Lung (tissue), 12 donors: ENCODE results near the gene FXR1. TPM values are rescaled to one million over a fixed set of nuclear protein-coding genes. Genes with fewer than 3 reads are reported as not detected.
A peak's percentile ranks its signal among the peaks of the same experiment; 100 is the strongest.

Experiments
- ATAC-seq: fragments of 200-7000 bp; cut with Tn5 transposase; one replicate; pipeline ENCODE4 v1.9.1; 2020; ENCODE audit warnings: moderate number of reproducible peaks; ENCODE audit not compliant: insufficient read depth, low FRiP score
- DNase-seq, 3 donors: peaks; one replicate each; pipeline ENCODE4 v3.0.0-alpha.2; 2013 to 2017
- H3K27ac ChIP-seq, 2 donors: one replicate each; pipeline ENCODE4 v1.5.1; 2013; ENCODE audit warnings: mild to moderate bottlenecking in 2 of 2, moderate library complexity in 2 of 2, control low read depth in 1 of 2, inconsistent platforms in 1 of 2, low read depth in 1 of 2, low read length in 1 of 2
- H3K27me3 ChIP-seq, 3 donors: one replicate each; pipeline ENCODE4 v1.5.1; 2013; ENCODE audit warnings: low read length in 2 of 3; ENCODE audit not compliant: control insufficient read depth in 3 of 3, insufficient read depth in 3 of 3
- H3K36me3 ChIP-seq, 4 donors: one replicate each; pipeline ENCODE4 v1.5.1; 2013; ENCODE audit warnings: low read length in 4 of 4, mild to moderate bottlenecking in 1 of 4, moderate library complexity in 1 of 4; ENCODE audit not compliant: control insufficient read depth in 4 of 4, insufficient read depth in 4 of 4
- H3K4me1 ChIP-seq, 5 donors: one replicate each; pipeline ENCODE4 v1.5.1; 2013; ENCODE audit warnings: low read length in 5 of 5, mild to moderate bottlenecking in 2 of 5, moderate library complexity in 1 of 5; ENCODE audit not compliant: control insufficient read depth in 5 of 5, insufficient read depth in 5 of 5
- H3K4me3 ChIP-seq: one replicate; pipeline ENCODE4 v1.5.1; 2013; ENCODE audit warnings: mild to moderate bottlenecking, control low read depth, moderate library complexity
- H3K9ac ChIP-seq, 2 donors: one replicate each; pipeline ENCODE4 v1.5.1; 2013; ENCODE audit warnings: low read length in 2 of 2, control low read depth in 1 of 2; ENCODE audit not compliant: insufficient read depth in 1 of 2
- H3K9me3 ChIP-seq, 4 donors: one replicate each; pipeline ENCODE4 v1.5.1; 2013; ENCODE audit warnings: low read length in 3 of 4, mild to moderate bottlenecking in 1 of 4, moderate library complexity in 1 of 4; ENCODE audit not compliant: control insufficient read depth in 4 of 4, insufficient read depth in 3 of 4
- CTCF ChIP-seq: IDR thresholded peaks from 2 replicates; pipeline ENCODE4 v1.5.1; 2012; ENCODE audit warnings: mild to moderate bottlenecking; ENCODE audit errors: control extremely low read depth, extremely low read depth
- WGBS, 2 donors: extraction: QIAGEN DNeasy Blood & Tissue Kit; methylation state at CpG; one replicate each; pipeline ENCODE4 v1.1.7; 2013; 5-methylcytosine and 5-hydroxymethylcytosine counted together
- polyA plus RNA-seq, 2 donors: library from polyadenylated mRNA; stranded (reverse); fragments of 200-250 nt; gene quantifications; one replicate each; pipeline ENCODE4 v1.2.1, GENCODE V29; 2013
- total RNA-seq, 2 donors: library from RNA; depleted of rRNA in 1 of 2; stranded (reverse); fragments of >200 nt in 1 of 2; gene quantifications; one replicate each; pipeline ENCODE4 v1.2.1, GENCODE V29; 2014 to 2021
- donor health status: control.
- donor health status: control.
- donor health status: Bipolar disorder and iron deficiency.
- donor health status: healthy.
- donor health status: DM: yes; HTN: yes; CAD: no.

FXR1 gene
- total and polyA plus RNA-seq, 4 donors = 45.7 to 315 (median 63.3) TPM

GRCh38 chr3:180888992-180889560, 23.4 kb upstream of the FXR1 start:
- H3K27me3 ChIP-seq = no peaks in the 10 kb centered on the region
- ATAC-seq (no peak), DNase-seq (no peak)
- H3K4me3 ChIP-seq = no peak overlapping the region
- TF ChIP-seq CTCF = no peak
- WGBS, 2 donors = 77 to 87% methylated on average over 6 of the region's 6 CpGs
- H3K9ac ChIP-seq = no peak overlapping the region
- no peaks in the 10 kb centered on the region for H3K36me3 ChIP-seq
- no peaks in the 10 kb centered on the region for H3K4me1 ChIP-seq
- no peak overlapping the region for H3K27ac ChIP-seq
- H3K9me3 ChIP-seq = peaks cover 0 to 9% (median 3%) of the 10 kb centered on the region in 4 donors

- Histone ChIP-seq H3K4me3 (no peak overlapping the region), H3K27me3 (no peaks in the 10 kb centered on the region), H3K27ac (no peak overlapping the region), H3K4me1 (no peaks in the 10 kb centered on the region), H3K9ac (no peak overlapping the region), H3K36me3 (no peaks in the 10 kb centered on the region), H3K9me3 (peaks cover 0 to 7% (median 0%) of the 10 kb centered on the region in 4 donors)
- TF ChIP-seq CTCF = no peak
- WGBS, 2 donors = 85 to 91% methylated on average over 8 of the region's 8 CpGs
- no peak for ATAC-seq
- DNase-seq = no peak
Observed at GRCh38 chr3:180898572-180898971, 13.9 kb upstream of the FXR1 start.

- WGBS, 2 donors = 73 to 81% methylated on average over 5 of the region's 5 CpGs
Observed at GRCh38 chr3:180909369-180910127, 2.9 kb upstream of the FXR1 start.

More at GRCh38 chr3:180909369-180910127, 2.9 kb upstream of the FXR1 start:
- peaks cover 0 to 16% (median 6%) of the 10 kb centered on the region in 5 donors for H3K4me1 ChIP-seq
- H3K36me3 ChIP-seq = peaks cover 0 to under 1% (median 0%) of the 10 kb centered on the region in 4 donors
- H3K9me3 ChIP-seq = peaks cover 0 to 2% (median 0%) of the 10 kb centered on the region in 4 donors
- DNase-seq (peak in 2 of 3 donors; percentile 8 to 20), ATAC-seq (no peak)
- TF ChIP-seq CTCF = no peak
- H3K27ac ChIP-seq = no peak overlapping the region
- no peaks in the 10 kb centered on the region for H3K27me3 ChIP-seq
- no peak overlapping the region for H3K4me3 ChIP-seq
- no peak overlapping the region for H3K9ac ChIP-seq
